Measurements from ENCODE around the gene CIRBP. TPM values are rescaled to one million over a fixed set of nuclear protein-coding genes. Genes with fewer than 3 reads are reported as not detected.

CIRBP gene
- total and polyA plus RNA-seq, 9 of the 15 experiments (the other 6 are each of a cell fraction or from before 2014, with no cell fraction given), result 20.5 to 327 (median 176) TPM

GRCh38 chr19:1241417-1242095 is 27.6 kb upstream of the CIRBP start, which contains the start of gene ATP5F1D (continued):
- TF ChIP-seq SP2 (IDR thresholded peaks at IDR 0.05; ENCODE audit: extremely low read depth, low read depth, low read length, poor library complexity, severe bottlenecking) (no peak), BHLHE40 (IDR thresholded peaks at IDR 0.05; ENCODE audit: low read length) (peak; percentile 75), SP1 (CRISPR knock-in tag; IDR thresholded peaks at IDR 0.05) (peak; percentile 18; the same call in 1 of the 2 replicates), GTF2E2 (tag; IDR thresholded peaks at IDR 0.05) (no peak), ERF (CRISPR knock-in tag; IDR thresholded peaks at IDR 0.05) (0 out of 2 replicates have a peak, but pooled peaks have one; percentile 69), HBP1 (CRISPR knock-in tag; IDR thresholded peaks at IDR 0.05) (no peak), ZNF41 (CRISPR knock-in tag; conservative IDR thresholded peaks at IDR 0.05) (no peak), TGIF2 (CRISPR knock-in tag; IDR thresholded peaks at IDR 0.05) (no peak), ZNF197 (CRISPR knock-in tag; IDR thresholded peaks at IDR 0.05; ENCODE audit: low read depth) (peak; percentile 87; the same call in 1 of the 2 replicates), CC2D1A (IDR thresholded peaks at IDR 0.05) (no peak), FOXP4 (CRISPR knock-in tag; IDR thresholded peaks at IDR 0.05; ENCODE audit: borderline replicate concordance) (no peak), EP400 (IDR thresholded peaks at IDR 0.05) (peak; percentile 18; the same call in 1 of the 2 replicates), ZNF740 (CRISPR knock-in tag; IDR thresholded peaks at IDR 0.05) (0 out of 2 replicates have a peak, but pooled peaks have one; percentile 11), ZNF740 (tag; IDR thresholded peaks at IDR 0.05) (no peak)
- TF ChIP-seq, protein P1, sequence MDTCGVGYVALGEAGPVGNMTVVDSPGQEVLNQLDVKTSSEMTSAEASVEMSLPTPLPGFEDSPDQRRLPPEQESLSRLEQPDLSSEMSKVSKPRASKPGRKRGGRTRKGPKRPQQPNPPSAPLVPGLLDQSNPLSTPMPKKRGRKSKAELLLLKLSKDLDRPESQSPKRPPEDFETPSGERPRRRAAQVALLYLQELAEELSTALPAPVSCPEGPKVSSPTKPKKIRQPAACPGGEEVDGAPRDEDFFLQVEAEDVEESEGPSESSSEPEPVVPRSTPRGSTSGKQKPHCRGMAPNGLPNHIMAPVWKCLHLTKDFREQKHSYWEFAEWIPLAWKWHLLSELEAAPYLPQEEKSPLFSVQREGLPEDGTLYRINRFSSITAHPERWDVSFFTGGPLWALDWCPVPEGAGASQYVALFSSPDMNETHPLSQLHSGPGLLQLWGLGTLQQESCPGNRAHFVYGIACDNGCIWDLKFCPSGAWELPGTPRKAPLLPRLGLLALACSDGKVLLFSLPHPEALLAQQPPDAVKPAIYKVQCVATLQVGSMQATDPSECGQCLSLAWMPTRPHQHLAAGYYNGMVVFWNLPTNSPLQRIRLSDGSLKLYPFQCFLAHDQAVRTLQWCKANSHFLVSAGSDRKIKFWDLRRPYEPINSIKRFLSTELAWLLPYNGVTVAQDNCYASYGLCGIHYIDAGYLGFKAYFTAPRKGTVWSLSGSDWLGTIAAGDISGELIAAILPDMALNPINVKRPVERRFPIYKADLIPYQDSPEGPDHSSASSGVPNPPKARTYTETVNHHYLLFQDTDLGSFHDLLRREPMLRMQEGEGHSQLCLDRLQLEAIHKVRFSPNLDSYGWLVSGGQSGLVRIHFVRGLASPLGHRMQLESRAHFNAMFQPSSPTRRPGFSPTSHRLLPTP (IDR thresholded peaks at IDR 0.05; ENCODE audit: borderline replicate concordance, extremely low read depth, insufficient read length), result no peak
- TF ChIP-seq, protein P2, sequence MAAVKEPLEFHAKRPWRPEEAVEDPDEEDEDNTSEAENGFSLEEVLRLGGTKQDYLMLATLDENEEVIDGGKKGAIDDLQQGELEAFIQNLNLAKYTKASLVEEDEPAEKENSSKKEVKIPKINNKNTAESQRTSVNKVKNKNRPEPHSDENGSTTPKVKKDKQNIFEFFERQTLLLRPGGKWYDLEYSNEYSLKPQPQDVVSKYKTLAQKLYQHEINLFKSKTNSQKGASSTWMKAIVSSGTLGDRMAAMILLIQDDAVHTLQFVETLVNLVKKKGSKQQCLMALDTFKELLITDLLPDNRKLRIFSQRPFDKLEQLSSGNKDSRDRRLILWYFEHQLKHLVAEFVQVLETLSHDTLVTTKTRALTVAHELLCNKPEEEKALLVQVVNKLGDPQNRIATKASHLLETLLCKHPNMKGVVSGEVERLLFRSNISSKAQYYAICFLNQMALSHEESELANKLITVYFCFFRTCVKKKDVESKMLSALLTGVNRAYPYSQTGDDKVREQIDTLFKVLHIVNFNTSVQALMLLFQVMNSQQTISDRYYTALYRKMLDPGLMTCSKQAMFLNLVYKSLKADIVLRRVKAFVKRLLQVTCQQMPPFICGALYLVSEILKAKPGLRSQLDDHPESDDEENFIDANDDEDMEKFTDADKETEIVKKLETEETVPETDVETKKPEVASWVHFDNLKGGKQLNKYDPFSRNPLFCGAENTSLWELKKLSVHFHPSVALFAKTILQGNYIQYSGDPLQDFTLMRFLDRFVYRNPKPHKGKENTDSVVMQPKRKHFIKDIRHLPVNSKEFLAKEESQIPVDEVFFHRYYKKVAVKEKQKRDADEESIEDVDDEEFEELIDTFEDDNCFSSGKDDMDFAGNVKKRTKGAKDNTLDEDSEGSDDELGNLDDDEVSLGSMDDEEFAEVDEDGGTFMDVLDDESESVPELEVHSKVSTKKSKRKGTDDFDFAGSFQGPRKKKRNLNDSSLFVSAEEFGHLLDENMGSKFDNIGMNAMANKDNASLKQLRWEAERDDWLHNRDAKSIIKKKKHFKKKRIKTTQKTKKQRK (IDR thresholded peaks at IDR 0.05; ENCODE audit: borderline replicate concordance, low read depth, low read length), result no peak

Data from K562 (cell line).